Measurements from ENCODE around the gene KCNMB2. TPM values are rescaled to one million over a fixed set of nuclear protein-coding genes. Genes with fewer than 3 reads are reported as not detected.

The KCNMB2 gene
- total RNA-seq, 1 experiment from 2014 or later = not detected

DNA sequence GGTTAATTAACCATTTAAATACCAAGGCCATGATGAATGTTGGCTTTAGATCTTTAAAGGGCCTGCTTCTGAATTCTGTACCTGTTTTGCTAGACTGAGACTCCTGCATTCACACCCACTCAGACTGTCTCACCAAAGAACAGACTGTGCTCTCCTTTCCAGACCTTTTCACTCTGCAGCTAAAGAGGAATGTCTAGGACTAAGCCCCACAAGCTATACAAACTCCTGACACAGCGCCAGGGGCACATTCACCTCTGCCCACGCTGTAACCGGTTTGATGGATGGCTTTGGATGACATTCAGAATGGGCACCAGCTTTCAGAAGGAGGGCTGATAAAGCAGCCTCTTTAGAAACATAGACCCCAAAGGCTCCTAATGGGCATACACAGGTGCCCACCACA lies 200.1 kb downstream of the KCNMB2 start:
- Histone ChIP-seq H3F3A (ENCODE audit: low read length, unreplicated experiment) (no peaks in the 10 kb centered on the region), H3K27me3 (ENCODE audit: low read length) (peaks cover 5% of the 10 kb centered on the region), H3K9ac (ENCODE audit: low read length) (no peak overlapping the region), H3K4me3 (ENCODE audit: low read length) (no peak overlapping the region), H3K9me2 (replicated peaks; ENCODE audit: low read length) (no peaks in the 10 kb centered on the region), H3K4me2 (ENCODE audit: low read length) (no peak overlapping the region), H3K9me3 (ENCODE audit: low read length) (no peaks in the 10 kb centered on the region), H2AFZ (ENCODE audit: low read length) (no peak overlapping the region), H3K36me3 (ENCODE audit: low read depth, low read length) (no peaks in the 10 kb centered on the region), H3K27ac (ENCODE audit: low read length) (no peak overlapping the region), H3K4me1 (ENCODE audit: insufficient read depth, low read length) (no peaks in the 10 kb centered on the region), H4K20me1 (ENCODE audit: low read length) (no peaks in the 10 kb centered on the region), H3K79me2 (ENCODE audit: low read length) (no peaks in the 10 kb centered on the region)
- CTCF ChIA-PET = no interaction called here
- POLR2A ChIA-PET (ENCODE audit: unreplicated experiment) = no interaction called here
- intact Hi-C loops (cut with micrococcal nuclease) = no loop called here
- no peak for ATAC-seq
- TF ChIP-seq, protein P1, sequence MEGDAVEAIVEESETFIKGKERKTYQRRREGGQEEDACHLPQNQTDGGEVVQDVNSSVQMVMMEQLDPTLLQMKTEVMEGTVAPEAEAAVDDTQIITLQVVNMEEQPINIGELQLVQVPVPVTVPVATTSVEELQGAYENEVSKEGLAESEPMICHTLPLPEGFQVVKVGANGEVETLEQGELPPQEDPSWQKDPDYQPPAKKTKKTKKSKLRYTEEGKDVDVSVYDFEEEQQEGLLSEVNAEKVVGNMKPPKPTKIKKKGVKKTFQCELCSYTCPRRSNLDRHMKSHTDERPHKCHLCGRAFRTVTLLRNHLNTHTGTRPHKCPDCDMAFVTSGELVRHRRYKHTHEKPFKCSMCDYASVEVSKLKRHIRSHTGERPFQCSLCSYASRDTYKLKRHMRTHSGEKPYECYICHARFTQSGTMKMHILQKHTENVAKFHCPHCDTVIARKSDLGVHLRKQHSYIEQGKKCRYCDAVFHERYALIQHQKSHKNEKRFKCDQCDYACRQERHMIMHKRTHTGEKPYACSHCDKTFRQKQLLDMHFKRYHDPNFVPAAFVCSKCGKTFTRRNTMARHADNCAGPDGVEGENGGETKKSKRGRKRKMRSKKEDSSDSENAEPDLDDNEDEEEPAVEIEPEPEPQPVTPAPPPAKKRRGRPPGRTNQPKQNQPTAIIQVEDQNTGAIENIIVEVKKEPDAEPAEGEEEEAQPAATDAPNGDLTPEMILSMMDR (conservative IDR thresholded peaks at IDR 0.05; ENCODE audit: low read depth, low read length) = no peak
- TF ChIP-seq EZH2 (IDR thresholded peaks at IDR 0.05; ENCODE audit: low read length, unreplicated experiment) (no peak), EZH2phosphoT487 (IDR thresholded peaks at IDR 0.05; ENCODE audit: borderline replicate concordance, low read length) (no peak)
- no peak for DNase-seq
- no TSS peak for BruUV-seq (replicated peaks)

DNA sequence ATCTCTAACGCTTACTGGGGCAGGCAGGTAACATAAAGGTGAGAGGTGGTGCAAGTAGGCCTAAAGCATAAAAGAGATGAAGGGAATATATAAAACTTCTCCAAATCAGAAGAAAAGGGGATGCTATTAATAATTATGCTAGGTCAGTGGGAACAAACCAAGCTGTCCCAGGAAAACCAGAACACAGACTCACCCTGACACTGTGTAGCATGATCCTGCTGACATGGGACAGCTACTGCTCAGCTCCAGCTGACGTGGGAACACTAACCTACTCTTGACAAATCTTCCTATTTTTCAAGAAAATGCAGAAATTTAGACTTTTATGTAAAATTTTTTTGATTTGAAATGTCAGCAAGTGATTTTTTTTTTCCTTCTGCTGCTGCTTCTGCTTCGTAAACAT lies 203.5 kb downstream of the KCNMB2 start:
- Histone ChIP-seq H3K9ac (ENCODE audit: low read length) (no peak overlapping the region), H3K9me3 (ENCODE audit: low read length) (no peaks in the 10 kb centered on the region), H4K20me1 (ENCODE audit: low read length) (no peaks in the 10 kb centered on the region), H3K9me2 (replicated peaks; ENCODE audit: low read length) (no peaks in the 10 kb centered on the region), H3K4me2 (ENCODE audit: low read length) (no peak overlapping the region), H3K79me2 (ENCODE audit: low read length) (no peaks in the 10 kb centered on the region), H3K27me3 (ENCODE audit: low read length) (peaks cover 5% of the 10 kb centered on the region), H3F3A (ENCODE audit: low read length, unreplicated experiment) (no peaks in the 10 kb centered on the region), H3K4me3 (ENCODE audit: low read length) (no peak overlapping the region), H2AFZ (ENCODE audit: low read length) (no peak overlapping the region), H3K36me3 (ENCODE audit: low read depth, low read length) (no peaks in the 10 kb centered on the region), H3K27ac (ENCODE audit: low read length) (no peak overlapping the region), H3K4me1 (ENCODE audit: insufficient read depth, low read length) (no peaks in the 10 kb centered on the region)
- no peak for DNase-seq
- intact Hi-C loops (cut with micrococcal nuclease) = no loop called here
- CTCF ChIA-PET = no interaction called here
- no TSS peak for BruUV-seq (replicated peaks)
- ATAC-seq = no peak
- TF ChIP-seq, protein P1 (conservative IDR thresholded peaks at IDR 0.05; ENCODE audit: low read depth, low read length) = no peak
- TF ChIP-seq EZH2 (IDR thresholded peaks at IDR 0.05; ENCODE audit: low read length, unreplicated experiment) (no peak), EZH2phosphoT487 (IDR thresholded peaks at IDR 0.05; ENCODE audit: borderline replicate concordance, low read length) (no peak)
- POLR2A ChIA-PET (ENCODE audit: unreplicated experiment) = no interaction called here

DNA sequence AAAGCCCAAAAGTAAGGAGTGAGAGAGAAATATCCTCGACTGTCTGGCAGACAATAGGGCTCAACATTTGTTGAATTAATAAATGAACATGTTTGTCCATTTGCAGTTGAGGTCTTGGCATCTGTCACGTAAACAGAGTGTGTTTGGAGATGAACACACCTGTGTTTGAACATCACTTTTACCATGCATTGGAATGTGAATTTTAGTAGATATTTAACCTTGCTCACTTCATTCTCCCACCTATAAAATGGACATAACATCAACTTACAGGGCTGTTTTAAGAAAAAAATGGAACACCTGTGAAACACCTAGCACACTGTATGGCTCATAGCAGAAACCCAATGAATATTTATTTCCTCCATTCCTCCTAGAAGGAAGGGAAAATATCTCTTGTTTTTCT lies 204.8 kb downstream of the KCNMB2 start:
- Histone ChIP-seq H3K4me3 (ENCODE audit: low read length) (no peak overlapping the region), H3K36me3 (ENCODE audit: low read depth, low read length) (no peaks in the 10 kb centered on the region), H3F3A (ENCODE audit: low read length, unreplicated experiment) (no peaks in the 10 kb centered on the region), H3K4me2 (ENCODE audit: low read length) (no peak overlapping the region), H3K9me3 (ENCODE audit: low read length) (no peaks in the 10 kb centered on the region), H3K27ac (ENCODE audit: low read length) (no peak overlapping the region), H4K20me1 (ENCODE audit: low read length) (no peaks in the 10 kb centered on the region), H3K79me2 (ENCODE audit: low read length) (no peaks in the 10 kb centered on the region), H2AFZ (ENCODE audit: low read length) (no peak overlapping the region), H3K4me1 (ENCODE audit: insufficient read depth, low read length) (no peaks in the 10 kb centered on the region), H3K9ac (ENCODE audit: low read length) (no peak overlapping the region), H3K27me3 (ENCODE audit: low read length) (peaks cover 5% of the 10 kb centered on the region), H3K9me2 (replicated peaks; ENCODE audit: low read length) (no peaks in the 10 kb centered on the region)
- BruUV-seq (replicated peaks) = no TSS peak
- POLR2A ChIA-PET (ENCODE audit: unreplicated experiment) = no interaction called here
- ATAC-seq = no peak
- intact Hi-C loops (cut with micrococcal nuclease) = no loop called here
- TF ChIP-seq, protein P1 (conservative IDR thresholded peaks at IDR 0.05; ENCODE audit: low read depth, low read length) = no peak
- TF ChIP-seq EZH2 (IDR thresholded peaks at IDR 0.05; ENCODE audit: low read length, unreplicated experiment) = no peak
- TF ChIP-seq EZH2phosphoT487 (IDR thresholded peaks at IDR 0.05; ENCODE audit: borderline replicate concordance, low read length) = no peak
- DNase-seq = no peak
- CTCF ChIA-PET = no interaction called here
